ENCODE results near the gene SOBP. TPM values are rescaled to one million over a fixed set of nuclear protein-coding genes. Genes with fewer than 3 reads are reported as not detected.

Gene SOBP
- total and polyA plus RNA-seq, 4 donors, result 8.2 to 20.2 (median 13.8) TPM

GRCh38 chr6:107676042-107676441, 186.1 kb downstream of the SOBP start:
- no peak for ATAC-seq (ENCODE audit: low FRiP score)
- Histone ChIP-seq H3K4me1 (ENCODE audit: control insufficient read depth in 1 of 2, insufficient read depth in 2 of 2, low read length in 2 of 2) (no peaks in the 10 kb centered on the region), H3K9me3 (ENCODE audit: control insufficient read depth, low read length) (no peaks in the 10 kb centered on the region), H3K27ac (ENCODE audit: low read depth in 1 of 2, low read length in 2 of 2) (no peak overlapping the region), H3K27me3 (ENCODE audit: control insufficient read depth in 1 of 2, insufficient read depth in 2 of 2, low read length in 1 of 2) (no peaks in the 10 kb centered on the region), H3K36me3 (ENCODE audit: control insufficient read depth in 1 of 2, insufficient read depth in 2 of 2, low read length in 1 of 2) (no peaks in the 10 kb centered on the region), H3K4me3 (ENCODE audit: low read length in 2 of 2) (no peak overlapping the region)
- 82 to 84% methylated on average over 11 of the region's 11 CpGs for WGBS, 2 donors
- intact Hi-C loops (cut with DNase I), result loop anchor here in 1 of 2 donors (10.0 kb wide), 1 partner anchor 169 kb away; no protein-coding TSS in a partner anchor
- no peak for DNase-seq

- Histone ChIP-seq H3K36me3 (ENCODE audit: control insufficient read depth in 1 of 2, insufficient read depth in 2 of 2, low read length in 1 of 2) (no peaks in the 10 kb centered on the region), H3K27me3 (ENCODE audit: control insufficient read depth in 1 of 2, insufficient read depth in 2 of 2, low read length in 1 of 2) (no peaks in the 10 kb centered on the region), H3K9me3 (ENCODE audit: control insufficient read depth, low read length) (no peaks in the 10 kb centered on the region), H3K27ac (ENCODE audit: low read depth in 1 of 2, low read length in 2 of 2) (no peak overlapping the region), H3K4me1 (ENCODE audit: control insufficient read depth in 1 of 2, insufficient read depth in 2 of 2, low read length in 2 of 2) (no peaks in the 10 kb centered on the region), H3K4me3 (ENCODE audit: low read length in 2 of 2) (no peak overlapping the region)
- 99 to 100% methylated on average over 1 of the region's 1 CpG for WGBS, 2 donors
- no peak for DNase-seq
- ATAC-seq (ENCODE audit: low FRiP score), result no peak
- intact Hi-C loops (cut with DNase I), result loop anchor here in 1 of 2 donors (10.0 kb wide), 1 partner anchor 167 kb away; no protein-coding TSS in a partner anchor
These were observed 187.5 kb downstream of the SOBP start for GRCh38 chr6:107677399-107677798.

GRCh38 chr6:107679457-107679856, 189.5 kb downstream of the SOBP start:
- Histone ChIP-seq H3K4me3 (ENCODE audit: low read length in 2 of 2) (no peak overlapping the region), H3K9me3 (ENCODE audit: control insufficient read depth, low read length) (peaks cover 3% of the 10 kb centered on the region), H3K27me3 (ENCODE audit: control insufficient read depth in 1 of 2, insufficient read depth in 2 of 2, low read length in 1 of 2) (no peaks in the 10 kb centered on the region), H3K36me3 (ENCODE audit: control insufficient read depth in 1 of 2, insufficient read depth in 2 of 2, low read length in 1 of 2) (no peaks in the 10 kb centered on the region), H3K4me1 (ENCODE audit: control insufficient read depth in 1 of 2, insufficient read depth in 2 of 2, low read length in 2 of 2) (no peaks in the 10 kb centered on the region), H3K27ac (ENCODE audit: low read depth in 1 of 2, low read length in 2 of 2) (no peak overlapping the region)
- 78 to 79% methylated on average over 4 of the region's 4 CpGs for WGBS, 2 donors
- intact Hi-C loops (cut with DNase I), result loop anchor here in 1 of 2 donors (10.0 kb wide), 1 partner anchor 165 kb away; no protein-coding TSS in a partner anchor
- ATAC-seq (ENCODE audit: low FRiP score) (no peak), DNase-seq (no peak)

- no peak for ATAC-seq (ENCODE audit: low FRiP score)
- H3K36me3 ChIP-seq (ENCODE audit: control insufficient read depth in 1 of 2, insufficient read depth in 2 of 2, low read length in 1 of 2), result no peaks in the 10 kb centered on the region
- intact Hi-C loops (cut with DNase I), result no loop called here
- WGBS, 2 donors, result 98% methylated on average over 3 of the region's 3 CpGs
- peaks cover 3% of the 10 kb centered on the region for H3K9me3 ChIP-seq (ENCODE audit: control insufficient read depth, low read length)
- H3K4me1 ChIP-seq (ENCODE audit: control insufficient read depth in 1 of 2, insufficient read depth in 2 of 2, low read length in 2 of 2), result no peaks in the 10 kb centered on the region
- no peak overlapping the region for H3K4me3 ChIP-seq (ENCODE audit: low read length in 2 of 2)
- H3K27ac ChIP-seq (ENCODE audit: low read depth in 1 of 2, low read length in 2 of 2), result no peak overlapping the region
- H3K27me3 ChIP-seq (ENCODE audit: control insufficient read depth in 1 of 2, insufficient read depth in 2 of 2, low read length in 1 of 2), result no peaks in the 10 kb centered on the region
- DNase-seq, result no peak
These were observed 192.8 kb downstream of the SOBP start for GRCh38 chr6:107682721-107683120.

- WGBS, 2 donors, result 92 to 98% methylated on average over 2 of the region's 2 CpGs
- no peak for ATAC-seq (ENCODE audit: low FRiP score)
These were observed 193.3 kb downstream of the SOBP start for GRCh38 chr6:107683183-107683582.

GRCh38 chr6:107684996-107685395, 195.1 kb downstream of the SOBP start:
- no peak for DNase-seq
- intact Hi-C loops (cut with DNase I), result no loop called here
- H3K36me3 ChIP-seq (ENCODE audit: control insufficient read depth in 1 of 2, insufficient read depth in 2 of 2, low read length in 1 of 2), result no peaks in the 10 kb centered on the region
- peaks cover 3% of the 10 kb centered on the region for H3K9me3 ChIP-seq (ENCODE audit: control insufficient read depth, low read length)
- H3K4me1 ChIP-seq (ENCODE audit: control insufficient read depth in 1 of 2, insufficient read depth in 2 of 2, low read length in 2 of 2), result no peaks in the 10 kb centered on the region
- ATAC-seq (ENCODE audit: low FRiP score), result no peak
- H3K4me3 ChIP-seq (ENCODE audit: low read length in 2 of 2), result no peak overlapping the region
- 91 to 96% methylated on average over 2 of the region's 2 CpGs for WGBS, 2 donors
- H3K27ac ChIP-seq (ENCODE audit: low read depth in 1 of 2, low read length in 2 of 2), result no peak overlapping the region
- H3K27me3 ChIP-seq (ENCODE audit: control insufficient read depth in 1 of 2, insufficient read depth in 2 of 2, low read length in 1 of 2), result no peaks in the 10 kb centered on the region

More at GRCh38 chr6:107683183-107683582, 193.3 kb downstream of the SOBP start:
- Histone ChIP-seq H3K9me3 (ENCODE audit: control insufficient read depth, low read length) (peaks cover 3% of the 10 kb centered on the region), H3K36me3 (ENCODE audit: control insufficient read depth in 1 of 2, insufficient read depth in 2 of 2, low read length in 1 of 2) (no peaks in the 10 kb centered on the region), H3K27me3 (ENCODE audit: control insufficient read depth in 1 of 2, insufficient read depth in 2 of 2, low read length in 1 of 2) (no peaks in the 10 kb centered on the region), H3K4me3 (ENCODE audit: low read length in 2 of 2) (no peak overlapping the region), H3K4me1 (ENCODE audit: control insufficient read depth in 1 of 2, insufficient read depth in 2 of 2, low read length in 2 of 2) (no peaks in the 10 kb centered on the region), H3K27ac (ENCODE audit: low read depth in 1 of 2, low read length in 2 of 2) (no peak overlapping the region)
- no peak for DNase-seq
- intact Hi-C loops (cut with DNase I), result no loop called here

- intact Hi-C loops (cut with DNase I), result no loop called here
- 91 to 97% methylated on average over 3 of the region's 3 CpGs for WGBS, 2 donors
- Histone ChIP-seq H3K36me3 (ENCODE audit: control insufficient read depth in 1 of 2, insufficient read depth in 2 of 2, low read length in 1 of 2) (no peaks in the 10 kb centered on the region), H3K27ac (ENCODE audit: low read depth in 1 of 2, low read length in 2 of 2) (no peak overlapping the region), H3K4me1 (ENCODE audit: control insufficient read depth in 1 of 2, insufficient read depth in 2 of 2, low read length in 2 of 2) (no peaks in the 10 kb centered on the region), H3K9me3 (ENCODE audit: control insufficient read depth, low read length) (no peaks in the 10 kb centered on the region), H3K27me3 (ENCODE audit: control insufficient read depth in 1 of 2, insufficient read depth in 2 of 2, low read length in 1 of 2) (no peaks in the 10 kb centered on the region), H3K4me3 (ENCODE audit: low read length in 2 of 2) (no peak overlapping the region)
- ATAC-seq (ENCODE audit: low FRiP score) (no peak), DNase-seq (no peak)
These were observed 199.3 kb downstream of the SOBP start for GRCh38 chr6:107689190-107689589.

GRCh38 chr6:107689951-107690642, 200.2 kb downstream of the SOBP start:
- Histone ChIP-seq H3K27ac (ENCODE audit: low read depth in 1 of 2, low read length in 2 of 2) (no peak overlapping the region), H3K27me3 (ENCODE audit: control insufficient read depth in 1 of 2, insufficient read depth in 2 of 2, low read length in 1 of 2) (no peaks in the 10 kb centered on the region), H3K4me1 (ENCODE audit: control insufficient read depth in 1 of 2, insufficient read depth in 2 of 2, low read length in 2 of 2) (no peaks in the 10 kb centered on the region), H3K4me3 (ENCODE audit: low read length in 2 of 2) (no peak overlapping the region), H3K36me3 (ENCODE audit: control insufficient read depth in 1 of 2, insufficient read depth in 2 of 2, low read length in 1 of 2) (no peaks in the 10 kb centered on the region), H3K9me3 (ENCODE audit: control insufficient read depth, low read length) (no peaks in the 10 kb centered on the region)
- intact Hi-C loops (cut with DNase I), result no loop called here
- DNase-seq, result no peak
- no peak for ATAC-seq (ENCODE audit: low FRiP score)
- 66 to 75% methylated on average over 13 of the region's 13 CpGs for WGBS, 2 donors

GRCh38 chr6:107690643-107691061, 200.7 kb downstream of the SOBP start:
- Histone ChIP-seq H3K27ac (ENCODE audit: low read depth in 1 of 2, low read length in 2 of 2) (no peak overlapping the region), H3K9me3 (ENCODE audit: control insufficient read depth, low read length) (no peaks in the 10 kb centered on the region), H3K4me3 (ENCODE audit: low read length in 2 of 2) (no peak overlapping the region), H3K4me1 (ENCODE audit: control insufficient read depth in 1 of 2, insufficient read depth in 2 of 2, low read length in 2 of 2) (no peaks in the 10 kb centered on the region), H3K36me3 (ENCODE audit: control insufficient read depth in 1 of 2, insufficient read depth in 2 of 2, low read length in 1 of 2) (no peaks in the 10 kb centered on the region), H3K27me3 (ENCODE audit: control insufficient read depth in 1 of 2, insufficient read depth in 2 of 2, low read length in 1 of 2) (no peaks in the 10 kb centered on the region)
- intact Hi-C loops (cut with DNase I), result no loop called here
- 7 to 9% methylated on average over 6 of the region's 6 CpGs for WGBS, 2 donors
- no peak for ATAC-seq (ENCODE audit: low FRiP score)
- no peak for DNase-seq

Measured in aorta (tissue), 5 donors.